ENCODE measurements around the gene QDPR.
"Not testable (repeated sequence)": the region's sequence is repeated elsewhere in the genome, so short reads cannot be mapped to it uniquely, and the experiment has no call there.

Gene QDPR

DNA sequence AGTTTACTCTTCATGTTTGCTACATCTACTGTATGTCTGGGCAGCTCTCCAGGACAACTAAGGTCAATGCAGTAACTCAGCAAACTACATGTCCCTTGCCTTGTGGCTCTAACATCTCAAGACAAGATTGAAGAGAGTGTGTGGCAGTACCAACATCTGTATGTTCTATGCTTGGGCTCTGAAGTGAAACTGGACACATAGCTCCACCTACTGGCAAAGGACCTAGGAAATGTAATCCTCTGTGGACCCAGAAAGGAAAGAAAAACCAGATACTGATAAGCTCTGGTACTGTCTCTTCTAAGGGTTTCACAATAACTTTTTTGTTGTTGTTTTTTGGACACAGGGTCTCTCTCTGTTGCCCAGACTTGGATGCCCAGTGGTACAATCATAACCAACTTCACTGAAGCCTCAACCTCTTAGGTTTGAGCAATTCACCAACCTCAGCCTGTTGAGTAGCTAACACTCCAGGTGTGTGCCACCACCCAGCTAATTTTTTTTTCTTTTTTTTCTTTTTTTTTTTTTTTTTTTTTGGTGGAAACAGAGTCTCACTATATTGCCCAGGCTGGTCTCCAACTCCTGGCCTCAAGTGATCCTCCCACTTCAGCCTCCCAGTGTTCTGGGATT lies 64.1 kb downstream of the QDPR start:
- H3K9ac ChIP-seq (ENCODE audit: low read depth, low read length): no peak overlapping the region
- H3K4me3 ChIP-seq (ENCODE audit: low read length): no peak overlapping the region
- no peaks in the 10 kb centered on the region for H3K9me3 ChIP-seq (replicated peaks; ENCODE audit: low read length)
- no peak overlapping the region for H3K4me2 ChIP-seq (ENCODE audit: low read length)
- no peaks in the 10 kb centered on the region for H3K36me3 ChIP-seq (ENCODE audit: insufficient read depth, low read length)
- H3K4me1 ChIP-seq (ENCODE audit: control insufficient read depth, insufficient read depth, low read length): peaks cover 9% of the 10 kb centered on the region
- H3K27me3 ChIP-seq (ENCODE audit: control insufficient read depth, insufficient read depth, low read length): no peaks in the 10 kb centered on the region

DNA sequence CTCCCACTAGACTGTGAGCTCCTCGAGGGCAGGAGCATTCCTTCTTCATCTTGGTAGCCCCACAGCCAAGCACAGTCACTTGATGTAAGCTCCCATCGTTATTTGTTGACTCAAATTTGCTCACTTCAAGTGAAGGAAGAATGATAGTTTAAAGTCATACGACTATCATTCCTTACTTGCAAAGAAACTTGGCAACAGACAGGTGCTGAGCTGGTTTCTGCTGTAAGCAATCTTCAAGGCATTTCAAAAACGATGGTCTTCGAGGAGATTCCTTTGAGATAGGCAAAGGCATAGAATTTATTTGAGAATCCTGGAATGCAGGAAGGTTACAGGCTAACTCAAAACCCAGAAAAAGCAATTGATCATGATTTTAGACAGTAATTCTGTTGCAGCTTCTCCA lies 64.8 kb downstream of the QDPR start:
- H3K4me3 ChIP-seq (ENCODE audit: low read length): no peak overlapping the region
- no peaks in the 10 kb centered on the region for H3K36me3 ChIP-seq (ENCODE audit: insufficient read depth, low read length)
- no peak overlapping the region for H3K9ac ChIP-seq (ENCODE audit: low read depth, low read length)
- no peaks in the 10 kb centered on the region for H3K9me3 ChIP-seq (replicated peaks; ENCODE audit: low read length)
- H3K4me1 ChIP-seq (ENCODE audit: control insufficient read depth, insufficient read depth, low read length): peaks cover 9% of the 10 kb centered on the region
- no peak overlapping the region for H3K4me2 ChIP-seq (ENCODE audit: low read length)
- no peaks in the 10 kb centered on the region for H3K27me3 ChIP-seq (ENCODE audit: control insufficient read depth, insufficient read depth, low read length)

- not testable (repeated sequence) for H3K9me3 ChIP-seq (replicated peaks; ENCODE audit: low read length); H3K4me3 ChIP-seq (ENCODE audit: low read length); H3K36me3 ChIP-seq (ENCODE audit: insufficient read depth, low read length); H3K4me1 ChIP-seq (ENCODE audit: control insufficient read depth, insufficient read depth, low read length); H3K27me3 ChIP-seq (ENCODE audit: control insufficient read depth, insufficient read depth, low read length); H3K4me2 ChIP-seq (ENCODE audit: low read length); H3K9ac ChIP-seq (ENCODE audit: low read depth, low read length)
These were observed 69.4 kb downstream of the QDPR start for GRCh38 chr4:17442477-17442876.

- Histone ChIP-seq H3K4me1 (ENCODE audit: control insufficient read depth, insufficient read depth, low read length) (no peaks in the 10 kb centered on the region), H3K9me3 (replicated peaks; ENCODE audit: low read length) (peaks cover 3% of the 10 kb centered on the region), H3K27me3 (ENCODE audit: control insufficient read depth, insufficient read depth, low read length) (no peaks in the 10 kb centered on the region), H3K4me2 (ENCODE audit: low read length) (no peak overlapping the region), H3K36me3 (ENCODE audit: insufficient read depth, low read length) (no peaks in the 10 kb centered on the region), H3K9ac (ENCODE audit: low read depth, low read length) (no peak overlapping the region), H3K4me3 (ENCODE audit: low read length) (no peak overlapping the region)
These were observed 74.5 kb downstream of the QDPR start for GRCh38 chr4:17437396-17437795.

DNA sequence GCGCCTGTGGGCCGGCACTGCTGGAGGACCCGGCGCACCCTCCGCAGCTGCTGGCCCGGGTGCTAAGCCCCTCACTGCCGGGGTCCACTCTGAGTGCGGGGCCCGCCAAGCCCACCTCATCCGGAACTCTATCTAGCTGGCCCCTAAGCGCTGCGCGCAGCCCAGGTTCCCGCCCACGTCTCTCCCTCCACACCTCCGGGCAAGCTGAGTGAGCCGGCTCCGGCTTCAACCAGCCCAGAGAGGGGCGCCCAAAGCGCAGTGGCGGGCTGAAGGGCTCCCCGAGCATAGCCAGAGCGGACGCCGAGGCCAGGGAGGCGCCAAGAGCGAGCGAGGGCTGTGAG lies 75.2 kb downstream of the QDPR start:
- H3K27me3 ChIP-seq (ENCODE audit: control insufficient read depth, insufficient read depth, low read length): no peaks in the 10 kb centered on the region
- no peaks in the 10 kb centered on the region for H3K4me1 ChIP-seq (ENCODE audit: control insufficient read depth, insufficient read depth, low read length)
- H3K4me3 ChIP-seq (ENCODE audit: low read length): no peak overlapping the region
- H3K36me3 ChIP-seq (ENCODE audit: insufficient read depth, low read length): no peaks in the 10 kb centered on the region
- no peak overlapping the region for H3K4me2 ChIP-seq (ENCODE audit: low read length)
- H3K9ac ChIP-seq (ENCODE audit: low read depth, low read length): no peak overlapping the region
- H3K9me3 ChIP-seq (replicated peaks; ENCODE audit: low read length): peaks cover 3% of the 10 kb centered on the region
